GM19468 (cell line): Measurements from ENCODE around the gene MACROD2.

Experiments
- ATAC-seq: cut with Tn5 transposase; IDR thresholded peaks from one replicate; pipeline ENCODE4 v1.9.1; 2021; ENCODE audit warnings: mild to moderate bottlenecking, moderate library complexity, moderate number of reproducible peaks; ENCODE audit not compliant: unreplicated experiment; ENCODE audit errors: extremely low read depth

Gene MACROD2

GRCh38 chr20:14556206-14556605 is 560.9 kb downstream of the MACROD2 start:
- ATAC-seq: no peak

- ATAC-seq: no peak
Observed at GRCh38 chr20:14559612-14560011, 564.3 kb downstream of the MACROD2 start.

- ATAC-seq: no peak
Observed at GRCh38 chr20:14561741-14562221, 566.5 kb downstream of the MACROD2 start.

- no peak for ATAC-seq
Observed at GRCh38 chr20:14562981-14563380, 567.7 kb downstream of the MACROD2 start.

GRCh38 chr20:14566505-14566904 is 571.2 kb downstream of the MACROD2 start:
- no peak for ATAC-seq

- ATAC-seq: no peak
Observed at GRCh38 chr20:14568225-14568624, 572.9 kb downstream of the MACROD2 start.

- ATAC-seq: no peak
Observed at GRCh38 chr20:14568701-14569100, 573.4 kb downstream of the MACROD2 start.

GRCh38 chr20:14569641-14570040 is 574.3 kb downstream of the MACROD2 start:
- ATAC-seq: no peak

- no peak for ATAC-seq
Observed at GRCh38 chr20:14570811-14571210, 575.5 kb downstream of the MACROD2 start.

- no peak for ATAC-seq
Observed at GRCh38 chr20:14573676-14574075, 578.4 kb downstream of the MACROD2 start.

GRCh38 chr20:14576196-14576877 is 581.0 kb downstream of the MACROD2 start:
- ATAC-seq: no peak

- no peak for ATAC-seq
Observed at GRCh38 chr20:14580418-14581074, 585.2 kb downstream of the MACROD2 start.

GRCh38 chr20:14581731-14582130 is 586.4 kb downstream of the MACROD2 start:
- no peak for ATAC-seq

- no peak for ATAC-seq
Observed at GRCh38 chr20:14582855-14583254, 587.5 kb downstream of the MACROD2 start.

- ATAC-seq: no peak
Observed at GRCh38 chr20:14583413-14583812, 588.1 kb downstream of the MACROD2 start.

GRCh38 chr20:14589383-14589782 is 594.1 kb downstream of the MACROD2 start:
- no peak for ATAC-seq

- no peak for ATAC-seq
Observed at GRCh38 chr20:14595051-14595450, 599.7 kb downstream of the MACROD2 start.

- ATAC-seq: no peak
Observed at GRCh38 chr20:14597206-14597715, 601.9 kb downstream of the MACROD2 start.

GRCh38 chr20:14599613-14600012 is 604.3 kb downstream of the MACROD2 start:
- ATAC-seq: no peak

- ATAC-seq: no peak
Observed at GRCh38 chr20:14600527-14600926, 605.2 kb downstream of the MACROD2 start.

GRCh38 chr20:14604143-14604542 is 608.8 kb downstream of the MACROD2 start:
- no peak for ATAC-seq
